HG03025 (cell line): ENCODE results near the gene MRPS6.

Experiments
- ATAC-seq: cut with Tn5 transposase; IDR thresholded peaks from one replicate; pipeline ENCODE4 v1.9.1; 2021; ENCODE audit warnings: mild to moderate bottlenecking, moderate library complexity; ENCODE audit not compliant: unreplicated experiment, low FRiP score

MRPS6 gene

GRCh38 chr21:34073032-34073748 lies at the start of gene MRPS6, which contains the start of gene SLC5A3:
TSS of gene MRPS6 (plus strand) at chr21:34073578. CDS start at chr21:34073701, 123 bp downstream.
TSS of gene SLC5A3 (plus strand) at chr21:34073578. CDS start at chr21:34095199, 21,621 bp downstream.
- peak; percentile 82 for ATAC-seq

- no peak for ATAC-seq
These were observed 49.5 kb upstream of the MRPS6 start for GRCh38 chr21:34023691-34024373.

- no peak for ATAC-seq
These were observed 49.0 kb upstream of the MRPS6 start for GRCh38 chr21:34024374-34024693.

- ATAC-seq: no peak
These were observed 45.5 kb upstream of the MRPS6 start for GRCh38 chr21:34027721-34028461.

- no peak for ATAC-seq
These were observed 43.4 kb upstream of the MRPS6 start for GRCh38 chr21:34029743-34030528.

- ATAC-seq: no peak
These were observed 41.5 kb upstream of the MRPS6 start for GRCh38 chr21:34031835-34032370.

GRCh38 chr21:34034369-34035014 lies 38.9 kb upstream of the MRPS6 start:
- no peak for ATAC-seq

GRCh38 chr21:34035619-34036354 lies 37.6 kb upstream of the MRPS6 start:
- no peak for ATAC-seq

GRCh38 chr21:34037009-34037795 lies 36.2 kb upstream of the MRPS6 start:
- no peak for ATAC-seq

GRCh38 chr21:34039678-34040382 lies 33.5 kb upstream of the MRPS6 start:
- ATAC-seq: no peak

- ATAC-seq: no peak
These were observed 30.6 kb upstream of the MRPS6 start for GRCh38 chr21:34042735-34043134.

- no peak for ATAC-seq
These were observed 30.0 kb upstream of the MRPS6 start for GRCh38 chr21:34043333-34043732.

GRCh38 chr21:34046917-34047316 lies 26.5 kb upstream of the MRPS6 start:
- no peak for ATAC-seq

- ATAC-seq: no peak
These were observed 25.5 kb upstream of the MRPS6 start for GRCh38 chr21:34047835-34048234.

- no peak for ATAC-seq
These were observed 21.2 kb upstream of the MRPS6 start for GRCh38 chr21:34052171-34052570.

GRCh38 chr21:34054259-34054658 lies 19.1 kb upstream of the MRPS6 start:
- ATAC-seq: no peak

GRCh38 chr21:34055615-34056014 lies 17.8 kb upstream of the MRPS6 start:
- no peak for ATAC-seq

GRCh38 chr21:34061983-34062382 lies 11.4 kb upstream of the MRPS6 start:
- ATAC-seq: no peak
